ENCODE measurements around the gene BCL6.

DNA sequence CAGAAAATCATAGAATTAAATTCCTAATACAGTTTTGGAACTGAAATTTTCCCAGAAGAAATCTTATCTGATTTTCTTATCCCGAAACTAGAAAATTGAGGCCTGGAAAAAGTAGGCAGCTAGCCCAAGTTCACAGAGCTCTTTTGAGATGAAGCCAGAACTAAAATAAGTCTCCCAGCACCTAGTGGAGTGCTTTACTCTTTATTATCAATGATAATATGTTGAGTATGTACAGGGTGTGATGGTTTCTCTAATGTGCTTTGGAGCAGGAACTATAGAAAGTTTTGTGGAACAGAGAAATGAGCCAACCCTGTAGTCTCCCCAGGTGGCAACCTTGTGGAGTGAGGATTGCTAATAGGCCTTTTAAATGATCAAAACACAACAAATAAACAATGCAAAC lies 30.3 kb upstream of the BCL6 start:
- TF ChIP-seq, protein P1, sequence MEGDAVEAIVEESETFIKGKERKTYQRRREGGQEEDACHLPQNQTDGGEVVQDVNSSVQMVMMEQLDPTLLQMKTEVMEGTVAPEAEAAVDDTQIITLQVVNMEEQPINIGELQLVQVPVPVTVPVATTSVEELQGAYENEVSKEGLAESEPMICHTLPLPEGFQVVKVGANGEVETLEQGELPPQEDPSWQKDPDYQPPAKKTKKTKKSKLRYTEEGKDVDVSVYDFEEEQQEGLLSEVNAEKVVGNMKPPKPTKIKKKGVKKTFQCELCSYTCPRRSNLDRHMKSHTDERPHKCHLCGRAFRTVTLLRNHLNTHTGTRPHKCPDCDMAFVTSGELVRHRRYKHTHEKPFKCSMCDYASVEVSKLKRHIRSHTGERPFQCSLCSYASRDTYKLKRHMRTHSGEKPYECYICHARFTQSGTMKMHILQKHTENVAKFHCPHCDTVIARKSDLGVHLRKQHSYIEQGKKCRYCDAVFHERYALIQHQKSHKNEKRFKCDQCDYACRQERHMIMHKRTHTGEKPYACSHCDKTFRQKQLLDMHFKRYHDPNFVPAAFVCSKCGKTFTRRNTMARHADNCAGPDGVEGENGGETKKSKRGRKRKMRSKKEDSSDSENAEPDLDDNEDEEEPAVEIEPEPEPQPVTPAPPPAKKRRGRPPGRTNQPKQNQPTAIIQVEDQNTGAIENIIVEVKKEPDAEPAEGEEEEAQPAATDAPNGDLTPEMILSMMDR (IDR thresholded peaks at IDR 0.05; ENCODE audit: low read depth, low read length, poor library complexity, severe bottlenecking) = no peak
- no peak for TF ChIP-seq EZH2phosphoT487 (IDR thresholded peaks at IDR 0.05; ENCODE audit: borderline replicate concordance, low read length)
